Keratinocyte (primary cell): ENCODE measurements around the gene PER2. TPM values are rescaled to one million over a fixed set of nuclear protein-coding genes. Genes with fewer than 3 reads are reported as not detected.
A peak's percentile ranks its signal among the peaks of the same experiment; 100 is the strongest.

Experiments
- DNase-seq: peaks from one replicate; pipeline ENCODE4 v3.0.0-alpha.2; 2011; ENCODE audit warnings: low read depth, missing footprints, low spot score
- FAIRE-seq: peaks from 2 replicates; lab custom pipeline; 2011; peaks lifted over from hg19 to GRCh38; lab: Jason Lieb, UNC
- H2AFZ ChIP-seq: 2 replicates; pipeline ENCODE4 v1.6.0; 2012; ENCODE audit warnings: low read length, control low read depth, inconsistent platforms; ENCODE audit not compliant: control insufficient read depth
- H3K27ac ChIP-seq: 2 replicates; pipeline ENCODE4 v1.5.1; 2011; ENCODE audit warnings: low read length; ENCODE audit not compliant: control insufficient read depth, insufficient read depth
- H3K27me3 ChIP-seq: 3 replicates; pipeline ENCODE4 v1.6.0; 2011; ENCODE audit warnings: low read length; ENCODE audit not compliant: control insufficient read depth, insufficient read depth; ENCODE audit errors: extremely low read depth
- H3K36me3 ChIP-seq, 2 experiments: 2 replicates in 1 of 2; 3 replicates in 1 of 2; pipeline ENCODE4 v1.5.1; 2011; ENCODE audit warnings: low read length in 2 of 2, mild to moderate bottlenecking in 1 of 2; ENCODE audit not compliant: control insufficient read depth in 2 of 2, insufficient read depth in 2 of 2; ENCODE audit errors: extremely low read depth in 1 of 2
- H3K4me1 ChIP-seq: 3 replicates; pipeline ENCODE4 v1.5.1; 2011; ENCODE audit warnings: low read length; ENCODE audit not compliant: control insufficient read depth, insufficient read depth; ENCODE audit errors: extremely low read depth
- H3K4me2 ChIP-seq: 3 replicates; pipeline ENCODE4 v1.6.0; 2011; ENCODE audit warnings: low read depth, low read length; ENCODE audit not compliant: control insufficient read depth, insufficient read depth; ENCODE audit errors: extremely low read depth
- H3K4me3 ChIP-seq, 3 experiments: fragments of 200-600 bp in 1 of 3; sonication (generic) in 1 of 3; 2 replicates in 2 of 3; 3 replicates in 1 of 3; pipeline ENCODE4 v1.5.1; 2011 to 2016; ENCODE audit warnings: low read length in 3 of 3, mild to moderate bottlenecking in 3 of 3, control low read depth in 2 of 3, inconsistent platforms in 1 of 3, low read depth in 1 of 3, mixed read lengths in 1 of 3, mixed run types in 1 of 3, moderate library complexity in 1 of 3; ENCODE audit not compliant: control insufficient read depth in 2 of 3, insufficient read depth in 2 of 3; ENCODE audit errors: extremely low read depth in 1 of 3
- H3K79me2 ChIP-seq: 2 replicates; pipeline ENCODE4 v1.6.0; 2012; ENCODE audit warnings: low read length; ENCODE audit not compliant: control insufficient read depth, insufficient read depth
- H3K9ac ChIP-seq: 3 replicates; pipeline ENCODE4 v1.6.0; 2011; ENCODE audit warnings: low read length; ENCODE audit not compliant: control insufficient read depth, insufficient read depth; ENCODE audit errors: extremely low read depth
- H3K9me1 ChIP-seq: 3 replicates; pipeline ENCODE4 v1.6.0; 2011; ENCODE audit warnings: low read length; ENCODE audit not compliant: control insufficient read depth, insufficient read depth; ENCODE audit errors: extremely low read depth
- H3K9me3 ChIP-seq: 2 replicates; pipeline ENCODE4 v1.5.1; 2012; ENCODE audit warnings: low read depth, low read length; ENCODE audit not compliant: control insufficient read depth
- H4K20me1 ChIP-seq: 3 replicates; pipeline ENCODE4 v1.6.0; 2011; ENCODE audit warnings: low read length; ENCODE audit not compliant: control insufficient read depth, insufficient read depth; ENCODE audit errors: extremely low read depth
- EZH2 ChIP-seq: IDR thresholded peaks from one replicate; pipeline ENCODE4 v1.6.1; 2012; ENCODE audit warnings: inconsistent platforms, mild to moderate bottlenecking, low read length, moderate library complexity
- dilution Hi-C: fragments of 300-500 bp; cut with MboI; formaldehyde crosslinking; loops from one replicate; pipeline ENCODE4 v1.7.0; 2020; ENCODE audit warnings: low sequenced_read_pairs; ENCODE audit not compliant: extremely low pct_ligation_motif_present
- polyA plus RNA-seq, 5 experiments: library from polyadenylated mRNA; depleted of rRNA in 3 of 5; stranded (reverse) in 3 of 5; stranded (forward) in 1 of 5; unstranded in 1 of 5; fragments of >200 nt; gene quantifications; 1 replicate in 1 of 5; 2 replicates in 3 of 5; 3 replicates in 1 of 5; pipeline versions ENCODE4 v1.2.1 to v1.2.3, GENCODE V29; 2011 to 2012; ENCODE audit warnings: missing spikeins in 2 of 5, low read depth in 1 of 5, low replicate concordance in 1 of 5
- TF ChIP-seq, protein P1 (sequence below), 3 experiments: IDR thresholded peaks in 1 of 3; conservative IDR thresholded peaks in 1 of 3; optimal IDR thresholded peaks in 1 of 3; 2 replicates in 2 of 3; 3 replicates in 1 of 3; pipeline versions ENCODE3 to v1.5.1; 2011; ENCODE audit warnings: low read length in 3 of 3, mild to moderate bottlenecking in 3 of 3, moderate library complexity in 2 of 3, control low read depth in 1 of 3, inconsistent platforms in 1 of 3; ENCODE audit not compliant: insufficient read depth in 2 of 3; ENCODE audit errors: extremely low read depth in 1 of 3

The PER2 gene
- polyA plus RNA-seq, 1 donor (not counting 4 experiments of a cell fraction or from before 2014, with no cell fraction given) = 1.6 TPM

GRCh38 chr2:238230699-238231098, 57.7 kb downstream of the PER2 start:
- TF ChIP-seq, protein P1, sequence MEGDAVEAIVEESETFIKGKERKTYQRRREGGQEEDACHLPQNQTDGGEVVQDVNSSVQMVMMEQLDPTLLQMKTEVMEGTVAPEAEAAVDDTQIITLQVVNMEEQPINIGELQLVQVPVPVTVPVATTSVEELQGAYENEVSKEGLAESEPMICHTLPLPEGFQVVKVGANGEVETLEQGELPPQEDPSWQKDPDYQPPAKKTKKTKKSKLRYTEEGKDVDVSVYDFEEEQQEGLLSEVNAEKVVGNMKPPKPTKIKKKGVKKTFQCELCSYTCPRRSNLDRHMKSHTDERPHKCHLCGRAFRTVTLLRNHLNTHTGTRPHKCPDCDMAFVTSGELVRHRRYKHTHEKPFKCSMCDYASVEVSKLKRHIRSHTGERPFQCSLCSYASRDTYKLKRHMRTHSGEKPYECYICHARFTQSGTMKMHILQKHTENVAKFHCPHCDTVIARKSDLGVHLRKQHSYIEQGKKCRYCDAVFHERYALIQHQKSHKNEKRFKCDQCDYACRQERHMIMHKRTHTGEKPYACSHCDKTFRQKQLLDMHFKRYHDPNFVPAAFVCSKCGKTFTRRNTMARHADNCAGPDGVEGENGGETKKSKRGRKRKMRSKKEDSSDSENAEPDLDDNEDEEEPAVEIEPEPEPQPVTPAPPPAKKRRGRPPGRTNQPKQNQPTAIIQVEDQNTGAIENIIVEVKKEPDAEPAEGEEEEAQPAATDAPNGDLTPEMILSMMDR (optimal IDR thresholded peaks at IDR 0.05 in 1 of 3, IDR thresholded peaks at IDR 0.05 in 1 of 3, conservative IDR thresholded peaks at IDR 0.05 in 1 of 3; ENCODE audit: extremely low read depth in 1 of 3, insufficient read depth in 2 of 3, low read length in 3 of 3) = no peak
- TF ChIP-seq EZH2 = no peak
- no peak overlapping the region for H3K27ac ChIP-seq
- H3K9ac ChIP-seq = no peak overlapping the region
- FAIRE-seq = no peak
- dilution Hi-C loops = no loop called here
- H3K27me3 ChIP-seq = peaks cover 51% of the 10 kb centered on the region
- H3K36me3 ChIP-seq = no peaks in the 10 kb centered on the region
- no peaks in the 10 kb centered on the region for H3K9me1 ChIP-seq
- H3K4me2 ChIP-seq = no peak overlapping the region
- H3K4me3 ChIP-seq = no peak overlapping the region
- H3K4me1 ChIP-seq = peaks cover 3% of the 10 kb centered on the region
- no peak overlapping the region for H2AFZ ChIP-seq
- no peak for DNase-seq
- H3K79me2 ChIP-seq = no peaks in the 10 kb centered on the region
- no peaks in the 10 kb centered on the region for H3K9me3 ChIP-seq
- H4K20me1 ChIP-seq = no peaks in the 10 kb centered on the region

DNA sequence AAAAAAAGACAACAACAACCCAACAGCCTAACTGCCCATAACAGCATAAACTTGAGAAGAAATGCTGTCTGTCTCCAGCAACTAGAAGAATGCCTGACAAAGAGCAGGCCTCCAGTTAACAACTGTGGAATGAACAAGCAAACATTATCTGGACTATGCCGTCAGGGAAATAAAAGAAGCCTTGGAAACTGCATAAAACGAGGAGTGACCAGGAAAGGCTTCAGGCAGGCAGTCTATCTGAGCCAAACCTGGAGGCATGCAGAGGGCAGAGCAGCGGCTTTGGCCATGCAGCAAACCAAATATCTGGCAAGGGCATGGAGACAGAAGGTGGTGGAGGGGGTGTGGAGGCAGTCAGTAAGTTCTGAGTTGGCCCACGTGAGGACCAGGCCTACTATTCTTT, 59.7 kb downstream of the PER2 start:
- H3K27ac ChIP-seq = no peak overlapping the region
- DNase-seq (no peak), FAIRE-seq (no peak)
- no peak overlapping the region for H2AFZ ChIP-seq
- peaks cover 3% of the 10 kb centered on the region for H3K4me1 ChIP-seq
- H3K9ac ChIP-seq = no peak overlapping the region
- no peaks in the 10 kb centered on the region for H3K9me3 ChIP-seq
- TF ChIP-seq EZH2 = peak; percentile 0
- TF ChIP-seq, protein P1 (optimal IDR thresholded peaks at IDR 0.05 in 1 of 3, IDR thresholded peaks at IDR 0.05 in 1 of 3, conservative IDR thresholded peaks at IDR 0.05 in 1 of 3; ENCODE audit: extremely low read depth in 1 of 3, insufficient read depth in 2 of 3, low read length in 3 of 3) = no peak
- no peaks in the 10 kb centered on the region for H3K36me3 ChIP-seq
- dilution Hi-C loops = no loop called here
- H3K4me2 ChIP-seq = no peak overlapping the region
- no peak overlapping the region for H3K4me3 ChIP-seq
- H3K79me2 ChIP-seq = no peaks in the 10 kb centered on the region
- H3K27me3 ChIP-seq = peaks cover 49% of the 10 kb centered on the region
- H3K9me1 ChIP-seq = no peaks in the 10 kb centered on the region
- no peaks in the 10 kb centered on the region for H4K20me1 ChIP-seq
